DMS 273 treated with DMSO at 0.1 percent for 48 hours (cell line): Measurements from ENCODE around the gene C3orf70.

Experiments
- DNase-seq: peaks from one replicate; lab custom pipeline; 2025; lab: John Stamatoyannopoulos, UW

Gene C3orf70

DNA sequence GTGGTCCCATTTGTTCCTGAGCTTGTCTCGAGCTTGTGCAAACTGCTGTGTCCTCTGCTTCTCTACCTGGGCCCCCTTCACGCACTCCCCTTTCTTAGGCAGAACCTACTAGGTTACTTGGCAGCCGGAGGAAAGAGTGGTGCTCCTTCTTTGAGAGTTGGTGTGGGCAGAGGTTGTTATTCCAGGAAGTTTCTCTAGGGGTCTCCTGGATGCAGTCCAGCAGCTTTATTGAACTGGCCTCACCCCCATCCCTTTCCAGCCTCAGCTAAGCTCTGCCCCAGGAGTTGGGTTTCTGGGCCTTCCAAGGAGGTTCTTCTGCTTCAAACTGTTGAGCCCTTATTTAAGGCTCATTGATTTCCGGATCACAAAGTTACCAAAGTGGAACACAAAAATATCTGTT, 103.2 kb downstream of the C3orf70 start:
- DNase-seq: no peak

DNA sequence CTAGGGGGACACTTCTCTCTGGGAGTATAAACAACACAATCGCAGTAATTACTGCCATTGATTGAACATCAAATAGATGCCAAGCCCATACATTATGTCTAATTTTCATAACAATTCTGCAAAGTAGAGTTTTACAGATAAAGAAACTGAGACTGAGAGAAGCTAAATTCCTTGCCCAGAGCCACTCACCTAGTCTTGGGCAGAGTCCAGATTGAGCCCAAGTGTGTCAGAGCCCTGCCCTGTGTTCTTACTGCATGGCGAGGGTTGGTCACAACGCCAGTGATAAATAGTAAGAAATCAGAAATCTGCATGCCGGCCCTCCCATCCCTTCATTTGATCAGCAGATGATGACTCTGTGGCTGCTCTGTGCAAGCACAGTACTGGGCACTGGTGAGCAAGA, 106.3 kb downstream of the C3orf70 start:
- DNase-seq: no peak

DNA sequence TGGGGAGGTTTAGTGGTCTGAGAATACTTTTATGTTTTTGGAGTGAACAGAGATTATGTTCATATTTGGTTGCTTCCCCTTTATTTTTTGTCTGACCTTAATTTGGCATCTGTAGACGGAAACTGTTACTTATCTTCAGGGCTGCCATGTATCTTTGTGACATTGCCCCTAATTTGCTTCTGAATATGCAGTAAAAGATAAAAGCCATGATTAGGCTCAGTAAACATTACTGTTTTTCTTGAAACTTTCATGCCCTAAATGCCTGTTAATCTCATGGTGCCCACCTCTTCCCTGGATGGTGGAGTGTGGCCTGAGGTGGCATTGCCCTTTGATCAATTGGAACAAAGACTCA, 106.7 kb downstream of the C3orf70 start:
- no peak for DNase-seq

GRCh38 chr3:185042312-185043050, 110.4 kb downstream of the C3orf70 start:
- no peak for DNase-seq

GRCh38 chr3:185041540-185041939, 111.3 kb downstream of the C3orf70 start:
- DNase-seq: no peak

DNA sequence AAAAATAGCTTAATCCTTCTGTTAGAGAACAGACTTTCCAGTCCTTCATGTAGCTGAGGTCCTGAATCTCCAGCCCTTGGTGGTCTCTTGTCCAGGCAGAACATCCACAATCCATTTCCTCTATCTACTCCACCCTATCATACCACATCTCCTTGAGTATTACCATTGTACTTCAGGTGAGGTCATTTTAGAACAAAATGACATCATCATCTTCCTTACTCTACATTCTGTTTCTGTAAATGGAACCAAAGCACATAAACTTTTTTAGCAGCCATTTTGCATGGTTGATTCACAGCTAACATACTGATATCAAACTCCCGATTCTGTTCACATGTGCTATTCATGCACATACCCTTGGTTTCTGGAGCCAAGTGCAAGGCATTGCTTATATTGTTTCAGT, 112.4 kb downstream of the C3orf70 start:
- no peak for DNase-seq

DNA sequence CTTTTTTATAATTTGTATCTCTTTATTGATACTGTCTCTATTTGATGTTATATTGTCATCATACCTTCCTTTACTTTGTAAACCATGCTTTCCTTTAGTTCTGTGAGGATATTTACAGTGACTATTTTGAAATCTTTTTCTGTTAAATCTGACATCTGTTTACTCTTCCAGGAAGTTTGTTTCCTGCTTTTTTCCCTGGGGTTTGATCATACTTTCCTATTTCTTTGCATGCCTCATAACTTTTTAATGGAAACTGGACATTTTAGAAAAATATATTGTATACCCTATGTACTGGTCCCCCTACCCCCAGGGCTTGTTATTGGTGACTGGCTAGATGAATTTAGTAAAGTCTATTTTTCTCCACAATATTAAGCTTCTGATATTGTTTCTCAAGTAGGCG, 115.1 kb downstream of the C3orf70 start:
- DNase-seq: no peak

- DNase-seq: no peak
Observed at GRCh38 chr3:185030951-185031350, 121.9 kb downstream of the C3orf70 start.

DNA sequence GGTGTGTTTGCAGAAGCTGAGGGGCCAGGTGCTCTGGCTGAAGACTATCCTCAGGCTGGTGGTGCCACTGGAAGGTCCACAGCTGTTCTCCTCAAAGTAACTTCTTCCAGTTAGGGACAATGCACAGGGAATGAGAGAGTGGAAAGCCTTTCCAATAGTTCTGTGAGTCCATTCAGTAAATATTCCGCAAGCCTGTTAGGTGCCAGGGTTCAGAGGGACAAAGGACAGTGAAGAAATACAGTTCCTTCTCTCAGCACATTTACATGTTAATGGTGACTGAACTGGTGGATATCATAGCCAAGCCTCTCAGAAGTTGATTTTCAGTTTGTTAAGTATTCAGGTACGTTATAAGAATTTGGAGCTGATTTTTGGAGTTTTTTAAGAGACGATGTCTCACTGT, 122.5 kb downstream of the C3orf70 start:
- DNase-seq: no peak

GRCh38 chr3:185029086-185029485, 123.8 kb downstream of the C3orf70 start:
- no peak for DNase-seq

- no peak for DNase-seq
Observed at GRCh38 chr3:185028121-185028520, 124.7 kb downstream of the C3orf70 start.
